ENCODE data around the gene ANXA1. TPM values are rescaled to one million over a fixed set of nuclear protein-coding genes. Genes with fewer than 3 reads are reported as not detected.

ANXA1 gene
- total and polyA plus RNA-seq, 2 donors (not counting 3 experiments of a cell fraction or from before 2014, with no cell fraction given) = 403 to 525 TPM

- H3K79me2 ChIP-seq (ENCODE audit: control insufficient read depth, insufficient read depth, low read length) = no peaks in the 10 kb centered on the region
- H3K27ac ChIP-seq (ENCODE audit: insufficient read depth, low read depth, low read length) = no peak overlapping the region
- no peak overlapping the region for H3K4me3 ChIP-seq (replicated peaks in 1 of 3; ENCODE audit: insufficient read depth in 1 of 3, low read depth in 1 of 3, low read length in 3 of 3)
- intact Hi-C loops (cut with micrococcal nuclease) (no loop called here), dilution Hi-C loops (cut with MboI; ENCODE audit: extremely low pct_ligation_motif_present, low sequenced_read_pairs) (no loop called here)
- no peaks in the 10 kb centered on the region for H3K4me1 ChIP-seq (ENCODE audit: control insufficient read depth, extremely low read depth, insufficient read depth, low read length)
- no peaks in the 10 kb centered on the region for H3K9me3 ChIP-seq (replicated peaks; ENCODE audit: control insufficient read depth, insufficient read depth, low read length)
- no peak for TF ChIP-seq POLR2A (IDR thresholded peaks at IDR 0.05; ENCODE audit: low read depth, low read length)
- no peak overlapping the region for H3K4me2 ChIP-seq (ENCODE audit: insufficient read depth, low read length)
- POLR2A ChIA-PET = no interaction called here
- FAIRE-seq = no peak
- peaks cover 2% of the 10 kb centered on the region for H4K20me1 ChIP-seq (replicated peaks; ENCODE audit: control insufficient read depth, extremely low read depth, insufficient read depth, low read length)
- H2AFZ ChIP-seq (ENCODE audit: low read depth, low read length) = no peak overlapping the region
- no TSS peak for BruUV-seq (replicated peaks)
- CTCF ChIA-PET = interaction anchor here (0.6 kb wide), 1 partner anchor 679 kb away, joined by 3 read pairs; no protein-coding TSS in a partner anchor
- H3K27me3 ChIP-seq (ENCODE audit: control insufficient read depth in 2 of 2, insufficient read depth in 2 of 2, low read length in 2 of 2) = no peaks in the 10 kb centered on the region
- peaks cover 21 to 58% of the 10 kb centered on the region in 2 experiments for H3K36me3 ChIP-seq (ENCODE audit: control insufficient read depth in 2 of 2, extremely low read depth in 1 of 2, insufficient read depth in 2 of 2, low read length in 2 of 2)
- H3K9ac ChIP-seq (replicated peaks; ENCODE audit: extremely low read depth, insufficient read depth, low read length) = no peak overlapping the region
- H3K9me1 ChIP-seq (replicated peaks; ENCODE audit: control insufficient read depth, extremely low read depth, insufficient read depth, low read length) = no peaks in the 10 kb centered on the region
- no peak for DNase-seq (ENCODE audit: low read depth, low spot score)
Observed at GRCh38 chr9:73168298-73168934, 16.8 kb downstream of the ANXA1 start.

GRCh38 chr9:73170185-73170957 lies 18.7 kb downstream of the ANXA1 start:
- no peaks in the 10 kb centered on the region for H3K9me1 ChIP-seq (replicated peaks; ENCODE audit: control insufficient read depth, extremely low read depth, insufficient read depth, low read length)
- intact Hi-C loops (cut with micrococcal nuclease) (no loop called here), dilution Hi-C loops (cut with MboI; ENCODE audit: extremely low pct_ligation_motif_present, low sequenced_read_pairs) (no loop called here)
- H3K4me1 ChIP-seq (ENCODE audit: control insufficient read depth, extremely low read depth, insufficient read depth, low read length) = no peaks in the 10 kb centered on the region
- H2AFZ ChIP-seq (ENCODE audit: low read depth, low read length) = no peak overlapping the region
- DNase-seq (ENCODE audit: low read depth, low spot score) = no peak
- BruUV-seq (replicated peaks) = no TSS peak
- H3K4me3 ChIP-seq (replicated peaks in 1 of 3; ENCODE audit: insufficient read depth in 1 of 3, low read depth in 1 of 3, low read length in 3 of 3) = no peak overlapping the region
- H3K27me3 ChIP-seq (ENCODE audit: control insufficient read depth in 2 of 2, insufficient read depth in 2 of 2, low read length in 2 of 2) = no peaks in the 10 kb centered on the region
- TF ChIP-seq JUN (IDR thresholded peaks at IDR 0.05; ENCODE audit: borderline replicate concordance, insufficient read depth, insufficient read length, low read depth) = no peak
- TF ChIP-seq MAX (IDR thresholded peaks at IDR 0.05; ENCODE audit: insufficient read depth, insufficient read length) = no peak
- no peak for TF ChIP-seq MYC (IDR thresholded peaks at IDR 0.05; ENCODE audit: low read depth, low read length)
- no peak for TF ChIP-seq FOS (IDR thresholded peaks at IDR 0.05; ENCODE audit: borderline replicate concordance, insufficient read depth, low read length)
- no peak for TF ChIP-seq CTCF (IDR thresholded peaks at IDR 0.05; ENCODE audit: extremely low read depth in 1 of 2, insufficient read depth in 1 of 2, low read depth in 1 of 2, low read length in 2 of 2)
- TF ChIP-seq POLR2A (IDR thresholded peaks at IDR 0.05; ENCODE audit: low read depth, low read length) = no peak
- TF ChIP-seq GATA2 (IDR thresholded peaks at IDR 0.05; ENCODE audit: insufficient read depth, insufficient read length, low read depth, low read length) = no peak
- no peak for TF ChIP-seq POLR2AphosphoS5 (IDR thresholded peaks at IDR 0.05; ENCODE audit: insufficient read depth, low read depth, low read length)
- no peak for TF ChIP-seq EZH2 (IDR thresholded peaks at IDR 0.05; ENCODE audit: borderline replicate concordance, low read depth, low read length, severe bottlenecking)
- peaks cover 13 to 41% of the 10 kb centered on the region in 2 experiments for H3K36me3 ChIP-seq (ENCODE audit: control insufficient read depth in 2 of 2, extremely low read depth in 1 of 2, insufficient read depth in 2 of 2, low read length in 2 of 2)
- H3K9ac ChIP-seq (replicated peaks; ENCODE audit: extremely low read depth, insufficient read depth, low read length) = no peak overlapping the region
- H4K20me1 ChIP-seq (replicated peaks; ENCODE audit: control insufficient read depth, extremely low read depth, insufficient read depth, low read length) = peaks cover 2% of the 10 kb centered on the region
- ChIA-PET CTCF (interaction anchor here (0.8 to 5.2 kb wide), 4 partner anchors 9 to 313 kb away, joined by 4 to 45 read pairs (median 4); no protein-coding TSS in a partner anchor), POLR2A (interaction anchor here (0.7 kb wide), 1 partner anchor 15 kb away, joined by 3 read pairs; no protein-coding TSS in a partner anchor)
- no peak overlapping the region for H3K4me2 ChIP-seq (ENCODE audit: insufficient read depth, low read length)
- FAIRE-seq = no peak
- H3K79me2 ChIP-seq (ENCODE audit: control insufficient read depth, insufficient read depth, low read length) = no peaks in the 10 kb centered on the region
- no peak overlapping the region for H3K27ac ChIP-seq (ENCODE audit: insufficient read depth, low read depth, low read length)
- no peaks in the 10 kb centered on the region for H3K9me3 ChIP-seq (replicated peaks; ENCODE audit: control insufficient read depth, insufficient read depth, low read length)
